Measurements from ENCODE around the gene CLSTN2.

CLSTN2 gene

GRCh38 chr3:140004271-140004670 lies 69.3 kb downstream of the CLSTN2 start:
- Mint-ChIP-seq H3K36me3 (ENCODE audit: low read depth) (no peaks in the 10 kb centered on the region), H3K9me3 (no peaks in the 10 kb centered on the region), H3K27me3 (ENCODE audit: low read depth, poor library complexity) (peaks cover 6% of the 10 kb centered on the region), H3K4me3 (no peak overlapping the region), H3K27ac (no peak overlapping the region), H3K4me1 (no peaks in the 10 kb centered on the region)
- no peak for DNase-seq
- no peak for TF ChIP-seq CTCF (IDR thresholded peaks at IDR 0.05)

GRCh38 chr3:140006331-140006730 lies 71.3 kb downstream of the CLSTN2 start:
- Mint-ChIP-seq H3K27me3 (ENCODE audit: low read depth, poor library complexity) (peaks cover 4% of the 10 kb centered on the region), H3K36me3 (ENCODE audit: low read depth) (no peaks in the 10 kb centered on the region), H3K4me3 (no peak overlapping the region), H3K4me1 (no peaks in the 10 kb centered on the region), H3K27ac (no peak overlapping the region), H3K9me3 (no peaks in the 10 kb centered on the region)
- TF ChIP-seq CTCF (IDR thresholded peaks at IDR 0.05): no peak
- no peak for DNase-seq

- peaks cover 4% of the 10 kb centered on the region for H3K27me3 Mint-ChIP-seq (ENCODE audit: low read depth, poor library complexity)
- no peak overlapping the region for H3K27ac Mint-ChIP-seq
- no peaks in the 10 kb centered on the region for H3K9me3 Mint-ChIP-seq
- no peak overlapping the region for H3K4me3 Mint-ChIP-seq
- TF ChIP-seq CTCF (IDR thresholded peaks at IDR 0.05): no peak
- H3K36me3 Mint-ChIP-seq (ENCODE audit: low read depth): no peaks in the 10 kb centered on the region
- no peak for DNase-seq
- H3K4me1 Mint-ChIP-seq: no peaks in the 10 kb centered on the region
Observed at GRCh38 chr3:140007081-140007480, 72.1 kb downstream of the CLSTN2 start.

- peaks cover 12% of the 10 kb centered on the region for H3K27me3 Mint-ChIP-seq (ENCODE audit: low read depth, poor library complexity)
- no peaks in the 10 kb centered on the region for H3K9me3 Mint-ChIP-seq
- DNase-seq: no peak
- H3K36me3 Mint-ChIP-seq (ENCODE audit: low read depth): no peaks in the 10 kb centered on the region
- no peak for TF ChIP-seq CTCF (IDR thresholded peaks at IDR 0.05)
- no peak overlapping the region for H3K27ac Mint-ChIP-seq
- no peak overlapping the region for H3K4me3 Mint-ChIP-seq
- H3K4me1 Mint-ChIP-seq: no peaks in the 10 kb centered on the region
Observed at GRCh38 chr3:140007911-140008869, 73.2 kb downstream of the CLSTN2 start.

GRCh38 chr3:140010391-140010790 lies 75.4 kb downstream of the CLSTN2 start:
- DNase-seq: no peak
- no peaks in the 10 kb centered on the region for H3K9me3 Mint-ChIP-seq
- H3K4me1 Mint-ChIP-seq: no peaks in the 10 kb centered on the region
- H3K4me3 Mint-ChIP-seq: no peak overlapping the region
- H3K36me3 Mint-ChIP-seq (ENCODE audit: low read depth): no peaks in the 10 kb centered on the region
- peaks cover 12% of the 10 kb centered on the region for H3K27me3 Mint-ChIP-seq (ENCODE audit: low read depth, poor library complexity)
- no peak overlapping the region for H3K27ac Mint-ChIP-seq
- TF ChIP-seq CTCF (IDR thresholded peaks at IDR 0.05): no peak

GRCh38 chr3:140011086-140011485 lies 76.1 kb downstream of the CLSTN2 start:
- peaks cover 12% of the 10 kb centered on the region for H3K27me3 Mint-ChIP-seq (ENCODE audit: low read depth, poor library complexity)
- no peaks in the 10 kb centered on the region for H3K4me1 Mint-ChIP-seq
- H3K36me3 Mint-ChIP-seq (ENCODE audit: low read depth): no peaks in the 10 kb centered on the region
- H3K9me3 Mint-ChIP-seq: no peaks in the 10 kb centered on the region
- H3K27ac Mint-ChIP-seq: no peak overlapping the region
- H3K4me3 Mint-ChIP-seq: no peak overlapping the region
- DNase-seq: no peak
- TF ChIP-seq CTCF (IDR thresholded peaks at IDR 0.05): no peak

Data from nephron progenitor cell (in vitro differentiated cells).